ENCODE data around the gene DNM2.

Gene DNM2

GRCh38 chr19:10701955-10702525 lies 15.8 kb upstream of the DNM2 start:
- Histone ChIP-seq H3K9me3 (ENCODE audit: control insufficient read depth, low read length) (no peaks in the 10 kb centered on the region), H3K4me3 (ENCODE audit: insufficient read depth, low read depth, low read length, poor library complexity, severe bottlenecking) (peak overlapping the region; percentile 80), H3K27ac (ENCODE audit: insufficient read depth, low read length, poor library complexity, severe bottlenecking) (no peak overlapping the region), H3K36me3 (ENCODE audit: control insufficient read depth, insufficient read depth, low read length) (no peaks in the 10 kb centered on the region), H3K4me1 (ENCODE audit: control insufficient read depth, insufficient read depth, low read length, poor library complexity, severe bottlenecking) (peaks cover 7% of the 10 kb centered on the region), H3K27me3 (replicated peaks; ENCODE audit: control insufficient read depth, insufficient read depth, low read length, poor library complexity, severe bottlenecking) (no peaks in the 10 kb centered on the region)
- DNase-seq: no peak

GRCh38 chr19:10706990-10707389 lies 10.9 kb upstream of the DNM2 start:
- no peak overlapping the region for H3K4me3 ChIP-seq (ENCODE audit: insufficient read depth, low read depth, low read length, poor library complexity, severe bottlenecking)
- no peaks in the 10 kb centered on the region for H3K27me3 ChIP-seq (replicated peaks; ENCODE audit: control insufficient read depth, insufficient read depth, low read length, poor library complexity, severe bottlenecking)
- H3K4me1 ChIP-seq (ENCODE audit: control insufficient read depth, insufficient read depth, low read length, poor library complexity, severe bottlenecking): peaks cover 4% of the 10 kb centered on the region
- DNase-seq: no peak
- H3K27ac ChIP-seq (ENCODE audit: insufficient read depth, low read length, poor library complexity, severe bottlenecking): no peak overlapping the region
- no peaks in the 10 kb centered on the region for H3K9me3 ChIP-seq (ENCODE audit: control insufficient read depth, low read length)
- H3K36me3 ChIP-seq (ENCODE audit: control insufficient read depth, insufficient read depth, low read length): peaks cover 7% of the 10 kb centered on the region

GRCh38 chr19:10707440-10707839 lies 10.4 kb upstream of the DNM2 start:
- peaks cover 7% of the 10 kb centered on the region for H3K36me3 ChIP-seq (ENCODE audit: control insufficient read depth, insufficient read depth, low read length)
- no peak overlapping the region for H3K27ac ChIP-seq (ENCODE audit: insufficient read depth, low read length, poor library complexity, severe bottlenecking)
- H3K4me1 ChIP-seq (ENCODE audit: control insufficient read depth, insufficient read depth, low read length, poor library complexity, severe bottlenecking): no peaks in the 10 kb centered on the region
- no peak for DNase-seq
- no peaks in the 10 kb centered on the region for H3K9me3 ChIP-seq (ENCODE audit: control insufficient read depth, low read length)
- no peaks in the 10 kb centered on the region for H3K27me3 ChIP-seq (replicated peaks; ENCODE audit: control insufficient read depth, insufficient read depth, low read length, poor library complexity, severe bottlenecking)
- no peak overlapping the region for H3K4me3 ChIP-seq (ENCODE audit: insufficient read depth, low read depth, low read length, poor library complexity, severe bottlenecking)

DNA sequence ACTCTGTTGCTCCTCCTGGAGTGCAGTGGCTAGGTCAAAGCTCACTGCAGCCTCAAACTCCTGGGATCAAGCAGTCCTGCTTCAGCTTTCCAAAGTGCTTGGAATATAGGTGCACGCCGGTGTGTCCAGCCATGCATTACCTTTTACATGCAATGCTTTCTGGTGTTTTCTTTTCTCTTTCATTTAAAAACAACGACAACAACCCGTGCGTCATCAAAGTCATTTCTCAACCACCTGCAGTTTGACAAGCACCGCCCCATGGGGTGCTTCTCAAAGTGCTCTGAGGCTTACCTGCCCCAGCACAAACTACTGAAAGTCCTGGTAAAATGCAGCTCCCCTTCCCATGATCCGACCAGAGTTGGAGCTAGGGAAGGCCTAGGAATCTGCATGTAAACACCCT lies 9.6 kb upstream of the DNM2 start:
- DNase-seq: no peak
- H3K36me3 ChIP-seq (ENCODE audit: control insufficient read depth, insufficient read depth, low read length): peaks cover 7% of the 10 kb centered on the region
- H3K4me1 ChIP-seq (ENCODE audit: control insufficient read depth, insufficient read depth, low read length, poor library complexity, severe bottlenecking): no peaks in the 10 kb centered on the region
- no peaks in the 10 kb centered on the region for H3K27me3 ChIP-seq (replicated peaks; ENCODE audit: control insufficient read depth, insufficient read depth, low read length, poor library complexity, severe bottlenecking)
- no peaks in the 10 kb centered on the region for H3K9me3 ChIP-seq (ENCODE audit: control insufficient read depth, low read length)
- H3K4me3 ChIP-seq (ENCODE audit: insufficient read depth, low read depth, low read length, poor library complexity, severe bottlenecking): no peak overlapping the region
- H3K27ac ChIP-seq (ENCODE audit: insufficient read depth, low read length, poor library complexity, severe bottlenecking): no peak overlapping the region

- Histone ChIP-seq H3K27ac (ENCODE audit: insufficient read depth, low read length, poor library complexity, severe bottlenecking) (no peak overlapping the region), H3K9me3 (ENCODE audit: control insufficient read depth, low read length) (no peaks in the 10 kb centered on the region), H3K27me3 (replicated peaks; ENCODE audit: control insufficient read depth, insufficient read depth, low read length, poor library complexity, severe bottlenecking) (no peaks in the 10 kb centered on the region), H3K4me3 (ENCODE audit: insufficient read depth, low read depth, low read length, poor library complexity, severe bottlenecking) (no peak overlapping the region), H3K4me1 (ENCODE audit: control insufficient read depth, insufficient read depth, low read length, poor library complexity, severe bottlenecking) (no peaks in the 10 kb centered on the region), H3K36me3 (ENCODE audit: control insufficient read depth, insufficient read depth, low read length) (peaks cover 7% of the 10 kb centered on the region)
- DNase-seq: no peak
Measured at GRCh38 chr19:10712045-10712444, 5.8 kb upstream of the DNM2 start.

- Histone ChIP-seq H3K36me3 (ENCODE audit: control insufficient read depth, insufficient read depth, low read length) (peaks cover 4% of the 10 kb centered on the region), H3K9me3 (ENCODE audit: control insufficient read depth, low read length) (no peaks in the 10 kb centered on the region), H3K27ac (ENCODE audit: insufficient read depth, low read length, poor library complexity, severe bottlenecking) (no peak overlapping the region), H3K4me1 (ENCODE audit: control insufficient read depth, insufficient read depth, low read length, poor library complexity, severe bottlenecking) (no peaks in the 10 kb centered on the region), H3K4me3 (ENCODE audit: insufficient read depth, low read depth, low read length, poor library complexity, severe bottlenecking) (no peak overlapping the region), H3K27me3 (replicated peaks; ENCODE audit: control insufficient read depth, insufficient read depth, low read length, poor library complexity, severe bottlenecking) (no peaks in the 10 kb centered on the region)
- DNase-seq: no peak
Measured at GRCh38 chr19:10712754-10713153, 5.1 kb upstream of the DNM2 start.

DNA sequence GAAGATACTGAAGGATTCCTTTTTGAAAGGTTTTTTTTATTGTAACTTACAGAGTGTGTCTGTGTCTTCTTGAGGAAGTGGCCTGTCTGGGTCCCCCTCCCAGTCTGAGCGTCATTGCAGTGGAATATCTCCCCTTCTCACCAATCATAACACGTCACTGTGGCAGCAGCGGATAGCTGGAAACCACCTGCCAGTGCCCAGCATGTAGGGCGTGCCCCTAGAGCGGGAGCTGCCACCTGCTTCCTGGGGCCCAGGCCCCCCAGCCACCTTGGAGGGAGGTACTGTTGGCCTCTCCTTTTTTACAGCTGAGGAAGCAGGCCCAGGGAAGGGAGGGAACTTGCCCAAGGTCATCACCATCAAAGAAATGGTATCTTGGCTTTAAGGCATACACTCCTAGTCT lies 4.6 kb upstream of the DNM2 start:
- no peak overlapping the region for H3K4me3 ChIP-seq (ENCODE audit: insufficient read depth, low read depth, low read length, poor library complexity, severe bottlenecking)
- no peaks in the 10 kb centered on the region for H3K4me1 ChIP-seq (ENCODE audit: control insufficient read depth, insufficient read depth, low read length, poor library complexity, severe bottlenecking)
- no peaks in the 10 kb centered on the region for H3K9me3 ChIP-seq (ENCODE audit: control insufficient read depth, low read length)
- H3K27ac ChIP-seq (ENCODE audit: insufficient read depth, low read length, poor library complexity, severe bottlenecking): no peak overlapping the region
- no peaks in the 10 kb centered on the region for H3K27me3 ChIP-seq (replicated peaks; ENCODE audit: control insufficient read depth, insufficient read depth, low read length, poor library complexity, severe bottlenecking)
- no peak for DNase-seq
- H3K36me3 ChIP-seq (ENCODE audit: control insufficient read depth, insufficient read depth, low read length): peaks cover 4% of the 10 kb centered on the region

GRCh38 chr19:10717054-10717355 lies 874 bp upstream of the DNM2 start:
- H3K27ac ChIP-seq (ENCODE audit: insufficient read depth, low read length, poor library complexity, severe bottlenecking): peak overlapping the region; percentile 40
- no peak for DNase-seq
- H3K36me3 ChIP-seq (ENCODE audit: control insufficient read depth, insufficient read depth, low read length): peaks cover 3% of the 10 kb centered on the region
- H3K4me3 ChIP-seq (ENCODE audit: insufficient read depth, low read depth, low read length, poor library complexity, severe bottlenecking): peak overlapping the region; percentile 33
- peaks cover 20% of the 10 kb centered on the region for H3K4me1 ChIP-seq (ENCODE audit: control insufficient read depth, insufficient read depth, low read length, poor library complexity, severe bottlenecking)
- no peaks in the 10 kb centered on the region for H3K9me3 ChIP-seq (ENCODE audit: control insufficient read depth, low read length)
- H3K27me3 ChIP-seq (replicated peaks; ENCODE audit: control insufficient read depth, insufficient read depth, low read length, poor library complexity, severe bottlenecking): no peaks in the 10 kb centered on the region

GRCh38 chr19:10718205-10719196 lies 622 bp downstream of the DNM2 start:
- H3K9me3 ChIP-seq (ENCODE audit: control insufficient read depth, low read length): no peaks in the 10 kb centered on the region
- H3K27ac ChIP-seq (ENCODE audit: insufficient read depth, low read length, poor library complexity, severe bottlenecking): peak overlapping the region; percentile 76
- H3K4me1 ChIP-seq (ENCODE audit: control insufficient read depth, insufficient read depth, low read length, poor library complexity, severe bottlenecking): peaks cover 20% of the 10 kb centered on the region
- peak; percentile 8 to 39 (median 24) for DNase-seq
- peak overlapping the region; percentile 76 for H3K4me3 ChIP-seq (ENCODE audit: insufficient read depth, low read depth, low read length, poor library complexity, severe bottlenecking)
- peaks cover 5% of the 10 kb centered on the region for H3K36me3 ChIP-seq (ENCODE audit: control insufficient read depth, insufficient read depth, low read length)
- H3K27me3 ChIP-seq (replicated peaks; ENCODE audit: control insufficient read depth, insufficient read depth, low read length, poor library complexity, severe bottlenecking): no peaks in the 10 kb centered on the region

DNA sequence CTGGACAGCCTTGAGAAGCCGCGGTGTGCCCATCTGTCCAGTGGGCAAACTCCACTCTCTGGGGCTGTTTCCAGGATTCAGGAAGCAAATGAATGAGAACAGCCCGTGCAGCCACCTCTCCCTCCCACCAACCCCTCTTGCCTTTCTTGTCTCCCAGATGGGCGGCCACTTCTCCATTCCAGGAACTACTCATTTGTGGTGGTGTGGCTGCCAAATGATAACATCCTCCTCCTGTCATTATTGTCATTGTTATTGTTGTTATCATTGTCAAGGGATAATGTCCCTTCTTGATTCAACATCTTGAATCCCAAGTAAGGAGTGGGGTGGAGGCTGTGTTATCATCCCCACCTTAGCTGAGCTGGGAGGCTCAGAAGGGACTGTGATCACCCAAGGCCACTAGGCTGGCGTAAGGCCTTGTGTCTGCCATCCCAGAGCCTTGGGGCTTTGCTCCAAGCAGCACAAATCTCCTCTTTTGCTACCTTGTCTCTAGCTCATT lies 1.6 kb downstream of the DNM2 start:
- H3K27ac ChIP-seq (ENCODE audit: insufficient read depth, low read length, poor library complexity, severe bottlenecking): peak overlapping the region; percentile 76

More for the DNA sequence above, 1.6 kb downstream of the DNM2 start:
- Histone ChIP-seq H3K27me3 (replicated peaks; ENCODE audit: control insufficient read depth, insufficient read depth, low read length, poor library complexity, severe bottlenecking) (no peaks in the 10 kb centered on the region), H3K9me3 (ENCODE audit: control insufficient read depth, low read length) (no peaks in the 10 kb centered on the region), H3K4me3 (ENCODE audit: insufficient read depth, low read depth, low read length, poor library complexity, severe bottlenecking) (peak overlapping the region; percentile 76), H3K36me3 (ENCODE audit: control insufficient read depth, insufficient read depth, low read length) (peaks cover 9% of the 10 kb centered on the region), H3K4me1 (ENCODE audit: control insufficient read depth, insufficient read depth, low read length, poor library complexity, severe bottlenecking) (peaks cover 20% of the 10 kb centered on the region)
- DNase-seq: no peak
